ENCODE results near the gene ACSM3. TPM values are rescaled to one million over a fixed set of nuclear protein-coding genes. Genes with fewer than 3 reads are reported as not detected.

The ACSM3 gene
- total RNA-seq, 1 experiment from 2014 or later, result 2.1 TPM

DNA sequence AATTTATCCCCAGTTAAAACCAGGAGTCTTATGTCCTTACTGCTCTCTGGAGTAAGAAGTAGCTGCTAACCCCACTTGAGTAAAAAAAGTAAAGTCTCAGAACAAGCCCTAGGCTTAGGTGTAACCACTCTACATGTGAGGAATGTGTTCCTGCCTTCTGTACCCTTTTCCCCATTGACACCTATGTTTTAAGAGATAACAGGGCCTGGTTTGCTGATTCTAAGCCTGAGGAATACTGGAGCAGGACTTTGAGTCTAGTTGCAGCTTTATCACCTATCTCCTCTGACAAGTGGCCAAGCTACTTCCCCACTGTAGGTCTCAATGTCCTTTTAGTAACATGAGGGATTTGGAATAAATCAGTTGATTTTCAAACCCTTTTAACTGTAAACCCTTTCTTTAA, 82.7 kb downstream of the ACSM3 start:
- no peak for DNase-seq (ENCODE audit: extremely low read depth, low read depth)

Small RNAs within 50 kb of the gene (small RNA-seq; reads per million reads assigned to genes)
- gene RF00618 (0 to 0.06 reads per million in 2 experiments), gene RNU6-944P (0.04 to 0.12 reads per million in 2 experiments)

Other genes with a start within 250 kb of the ACSM3 start
- gene ACSM2B, start 187.6 kb upstream of the ACSM3 start, total RNA-seq (2014; rRNA removed; shearing (Covaris generic)), result not detected in 2 replicates
- not detected in 2 replicates for gene ACSM1, start 66.3 kb upstream of the ACSM3 start, total RNA-seq (2014; rRNA removed; shearing (Covaris generic))
- gene THUMPD1, start 22.2 kb upstream of the ACSM3 start, total RNA-seq (2014; rRNA removed; shearing (Covaris generic)), result 63.6 and 65.1 TPM in 2 replicates
- 29.1 and 38.4 TPM in 2 replicates for gene ERI2, start 42.5 kb downstream of the ACSM3 start, total RNA-seq (2014; rRNA removed; shearing (Covaris generic))
- 6.1 and 6.5 TPM in 2 replicates for gene REXO5, start 42.5 kb downstream of the ACSM3 start, total RNA-seq (2014; rRNA removed; shearing (Covaris generic))
- gene DCUN1D3, start 136.3 kb downstream of the ACSM3 start, total RNA-seq (2014; rRNA removed; shearing (Covaris generic)), result 10.0 and 10.1 TPM in 2 replicates
- gene LYRM1, start 136.8 kb downstream of the ACSM3 start, total RNA-seq (2014; rRNA removed; shearing (Covaris generic)), result 72.7 and 74.2 TPM in 2 replicates

Data from NCI-H460 (cell line).